Coronary artery (tissue), 2 donors: ENCODE measurements around the gene STK24.

ENCODE experiments used
- DNase-seq: peaks from one replicate; pipeline ENCODE4 v3.0.0-alpha.2; 2017; ENCODE audit warnings: low spot score
- H3K27ac ChIP-seq, 2 donors: fragments of 200-600 bp; sonication (generic); one replicate each; pipeline ENCODE4 v1.5.1; 2016 to 2019
- H3K4me3 ChIP-seq: fragments of 200-600 bp; sonication (generic); 2 replicates; pipeline ENCODE4 v1.5.1; 2016; ENCODE audit warnings: mild to moderate bottlenecking, moderate library complexity
- CTCF ChIP-seq: fragments of 200-600 bp; sonication (generic); IDR thresholded peaks from one replicate; pipeline ENCODE4 v1.5.1; 2019; ENCODE audit warnings: antibody characterized with exemption

The STK24 gene

GRCh38 chr13:98451676-98452470, 125.0 kb downstream of the STK24 start:
- peak; percentile 94 for DNase-seq
- no peak for TF ChIP-seq CTCF
- Histone ChIP-seq H3K27ac (peak overlapping the region; percentile 46 to 84), H3K4me3 (no peak overlapping the region)

GRCh38 chr13:98450539-98451111, 126.3 kb downstream of the STK24 start:
- Histone ChIP-seq H3K27ac (peak overlapping the region; percentile 46 to 84), H3K4me3 (no peak overlapping the region)
- no peak for TF ChIP-seq CTCF
- DNase-seq, result no peak

- Histone ChIP-seq H3K27ac (peak overlapping the region; percentile 58 to 84), H3K4me3 (no peak overlapping the region)
- DNase-seq, result no peak
- TF ChIP-seq CTCF, result no peak
Observed at GRCh38 chr13:98450026-98450425, 126.9 kb downstream of the STK24 start.

- no peak for TF ChIP-seq CTCF
- Histone ChIP-seq H3K4me3 (no peak overlapping the region), H3K27ac (peak overlapping the region; percentile 58 to 84)
- DNase-seq, result no peak
Observed at GRCh38 chr13:98449273-98449672, 127.6 kb downstream of the STK24 start.

GRCh38 chr13:98448642-98448928, 128.3 kb downstream of the STK24 start:
- TF ChIP-seq CTCF, result no peak
- Histone ChIP-seq H3K27ac (no peak overlapping the region), H3K4me3 (no peak overlapping the region)
- DNase-seq, result no peak

GRCh38 chr13:98447881-98448641, 128.8 kb downstream of the STK24 start:
- TF ChIP-seq CTCF, result peak; percentile 24
- Histone ChIP-seq H3K27ac (no peak overlapping the region), H3K4me3 (no peak overlapping the region)
- no peak for DNase-seq
